T-cell (primary cell): ENCODE results near the gene GRHL3. TPM values are rescaled to one million over a fixed set of nuclear protein-coding genes. Genes with fewer than 3 reads are reported as not detected.

Experiments used
- ATAC-seq, 4 experiments: fragments of 200-7000 bp in 3 of 4; fragments of 150-1000 bp in 1 of 4; cut with Tn5 transposase; replicated peaks in 1 of 4; 1 replicate in 3 of 4; 2 replicates in 1 of 4; pipeline ENCODE4 v1.10.0; 2021; ENCODE audit warnings: moderate library complexity in 3 of 4, mild to moderate bottlenecking in 2 of 4, moderate number of reproducible peaks in 1 of 4
- CTCF ChIA-PET, 2 donors: fragments of 300-600 bp; sonication (Branson Sonifier 250); formaldehyde crosslinking; loops; one replicate each; lab custom pipeline; 2022; ENCODE audit warnings: antibody characterized with exemption in 2 of 2; lab: Charles Lee
- POLR2A ChIA-PET, 2 donors: fragments of 300-600 bp; sonication (Branson Sonifier 250); formaldehyde crosslinking; loops; one replicate each; lab custom pipeline; 2022; ENCODE audit warnings: antibody characterized with exemption in 2 of 2; lab: Charles Lee
- DNase-seq, 35 experiments: peaks; one replicate each; pipeline versions ENCODE4 v3.0.0 to v3.0.0-alpha.2; 2013 to 2023
- H3K27ac ChIP-seq: one replicate; pipeline ENCODE4 v1.5.1; 2013; ENCODE audit warnings: low read length
- H3K27me3 ChIP-seq, 2 experiments: replicated peaks in 1 of 2; 1 replicate in 1 of 2; 2 replicates in 1 of 2; pipeline versions ENCODE4 v1.6.1 to v1.7.0; 2013; ENCODE audit warnings: low read length in 1 of 2, mixed read lengths in 1 of 2; ENCODE audit not compliant: control insufficient read depth in 2 of 2, insufficient read depth in 2 of 2; ENCODE audit errors: extremely low read depth in 1 of 2
- H3K36me3 ChIP-seq, 2 donors: 1 replicate in 1 of 2; 2 replicates in 1 of 2; pipeline versions ENCODE4 v1.6.1 to v1.7.0; 2013; ENCODE audit warnings: low read length in 1 of 2; ENCODE audit not compliant: control insufficient read depth in 2 of 2, insufficient read depth in 1 of 2; ENCODE audit errors: extremely low read depth in 1 of 2
- H3K4me1 ChIP-seq, 2 experiments: 1 replicate in 1 of 2; 2 replicates in 1 of 2; pipeline versions ENCODE4 v1.6.1 to v1.7.0; 2013; ENCODE audit warnings: low read length in 2 of 2, mixed read lengths in 1 of 2; ENCODE audit not compliant: insufficient read depth in 2 of 2, control insufficient read depth in 1 of 2; ENCODE audit errors: extremely low read depth in 1 of 2
- H3K4me3 ChIP-seq, 2 donors: 1 replicate in 1 of 2; 2 replicates in 1 of 2; pipeline versions ENCODE4 v1.5.1 to v1.7.0; 2013; ENCODE audit warnings: mild to moderate bottlenecking in 2 of 2, low read length in 1 of 2, moderate library complexity in 1 of 2; ENCODE audit not compliant: control insufficient read depth in 1 of 2; ENCODE audit errors: extremely low read depth in 1 of 2
- H3K9me3 ChIP-seq: 2 replicates; pipeline ENCODE4 v1.7.0; 2013
- H3K27ac Mint-ChIP-seq, 2 donors: one replicate each; pipeline ENCODE4 v1.8.0; 2020 to 2021; ENCODE audit warnings: mild to moderate bottlenecking in 2 of 2, mixed read lengths in 2 of 2
- H3K27me3 Mint-ChIP-seq, 2 donors: one replicate each; pipeline ENCODE4 v1.8.0; 2021 to 2022; ENCODE audit warnings: mixed read lengths in 2 of 2
- H3K36me3 Mint-ChIP-seq: one replicate; pipeline ENCODE4 v1.8.0; 2021; ENCODE audit warnings: mixed read lengths
- H3K4me1 Mint-ChIP-seq, 3 donors: one replicate each; pipeline ENCODE4 v1.8.0; 2020 to 2022; ENCODE audit warnings: mixed read lengths in 3 of 3, mild to moderate bottlenecking in 1 of 3
- H3K4me3 Mint-ChIP-seq, 3 donors: one replicate each; pipeline ENCODE4 v1.8.0; 2020 to 2022; ENCODE audit warnings: mild to moderate bottlenecking in 3 of 3, mixed read lengths in 3 of 3, moderate library complexity in 3 of 3
- H3K9me3 Mint-ChIP-seq, 3 donors: one replicate each; pipeline ENCODE4 v1.8.0; 2020 to 2022; ENCODE audit warnings: mixed read lengths in 3 of 3
- WGBS: methylation state at CpG from one replicate; pipeline ENCODE4 v1.1.5; 2013; ENCODE audit warnings: missing lambda C conversion rate; ENCODE audit not compliant: insufficient coverage; 5-methylcytosine and 5-hydroxymethylcytosine counted together
- total RNA-seq, 35 experiments: library from RNA in 6 of 35; stranded (reverse) in 6 of 35; fragments of 120-200 nt in 1 of 35; gene quantifications; one replicate each; pipeline versions ENCODE4 v1.2.1 to v1.2.4 and lab custom pipeline; 2013 to 2026

GRHL3 gene
- total RNA-seq, 5 donors from 2014 or later (not counting 1 experiment from before 2014, with no cell fraction given), result not detected

- CTCF ChIA-PET, result no interaction called here
Observed at GRCh38 chr1:24318615-24319311, 394 bp upstream of the GRHL3 start.

GRCh38 chr1:24319962-24320361 is 805 bp downstream of the GRHL3 start:
- peaks cover 3 to 47% of the 10 kb centered on the region in 2 experiments for H3K27me3 ChIP-seq
- H3K9me3 ChIP-seq, result no peaks in the 10 kb centered on the region
- H3K27ac Mint-ChIP-seq, result no peak overlapping the region
- 27% methylated on average over 1 of the region's 1 CpG for WGBS
- no peaks in the 10 kb centered on the region for H3K36me3 Mint-ChIP-seq
- H3K9me3 Mint-ChIP-seq, result no peaks in the 10 kb centered on the region
- no peak overlapping the region for H3K27ac ChIP-seq
- no peak overlapping the region for H3K4me3 ChIP-seq
- peaks cover 42 to 48% (median 44%) of the 10 kb centered on the region in 3 donors for H3K4me1 Mint-ChIP-seq
- ATAC-seq (no peak), DNase-seq (peak in 1 of 35 experiments; percentile 16)
- ChIA-PET CTCF (interaction anchor here in 1 of 2 donors (0.8 kb wide), 1 partner anchor 121 kb away, joined by 3 read pairs; no protein-coding TSS in a partner anchor), POLR2A (no interaction called here)
- no peaks in the 10 kb centered on the region for H3K36me3 ChIP-seq
- peak overlapping the region in 2 of 3 donors; percentile 59 to 87 for H3K4me3 Mint-ChIP-seq
- peaks cover 20 to 48% of the 10 kb centered on the region in 2 experiments for H3K4me1 ChIP-seq
- peaks cover 13 to 57% of the 10 kb centered on the region in 2 donors for H3K27me3 Mint-ChIP-seq

More at GRCh38 chr1:24318615-24319311, 394 bp upstream of the GRHL3 start:
- Mint-ChIP-seq H3K27me3 (peaks cover 13 to 56% of the 10 kb centered on the region in 2 donors), H3K36me3 (no peaks in the 10 kb centered on the region), H3K4me3 (peak overlapping the region in 2 of 3 donors; percentile 59 to 87), H3K9me3 (no peaks in the 10 kb centered on the region), H3K27ac (peak overlapping the region in 1 of 2 donors; percentile 32), H3K4me1 (peaks cover 42 to 48% (median 44%) of the 10 kb centered on the region in 3 donors)
- H3K36me3 ChIP-seq, result no peaks in the 10 kb centered on the region
- H3K9me3 ChIP-seq, result no peaks in the 10 kb centered on the region
- H3K27ac ChIP-seq, result no peak overlapping the region
- POLR2A ChIA-PET, result interaction anchor here in 1 of 2 donors (0.5 to 0.6 kb wide), 2 partner anchors 54 to 325 kb away, joined by 3 to 9 read pairs; no protein-coding TSS in a partner anchor
- 30% methylated on average over 2 of the region's 5 CpGs for WGBS
- ATAC-seq, result no peak
- DNase-seq, result no peak
- peaks cover 20 to 48% of the 10 kb centered on the region in 2 experiments for H3K4me1 ChIP-seq
- H3K4me3 ChIP-seq, result peak overlapping the region in 1 of 2 donors; percentile 52
- peaks cover 3 to 47% of the 10 kb centered on the region in 2 experiments for H3K27me3 ChIP-seq

GRCh38 chr1:24321126-24321525 is 2.0 kb downstream of the GRHL3 start:
- ChIA-PET POLR2A (no interaction called here), CTCF (no interaction called here)
- no peak overlapping the region for H3K27ac Mint-ChIP-seq
- Histone ChIP-seq H3K9me3 (no peaks in the 10 kb centered on the region), H3K4me3 (peak overlapping the region; percentile 44 to 62), H3K27ac (no peak overlapping the region), H3K36me3 (no peaks in the 10 kb centered on the region), H3K4me1 (peaks cover 20 to 48% of the 10 kb centered on the region in 2 experiments), H3K27me3 (peaks cover 3 to 51% of the 10 kb centered on the region in 2 experiments)
- WGBS, result 78% methylated on average over 5 of the region's 8 CpGs
- H3K36me3 Mint-ChIP-seq, result no peaks in the 10 kb centered on the region
- H3K27me3 Mint-ChIP-seq, result peaks cover 13 to 55% of the 10 kb centered on the region in 2 donors
- H3K4me3 Mint-ChIP-seq, result peak overlapping the region; percentile 32 to 87 (median 50)
- no peaks in the 10 kb centered on the region for H3K9me3 Mint-ChIP-seq
- ATAC-seq, result no peak
- peaks cover 42 to 48% (median 46%) of the 10 kb centered on the region in 3 donors for H3K4me1 Mint-ChIP-seq
- DNase-seq, result peak in 1 of 35 experiments; percentile 8

GRCh38 chr1:24321697-24322469 is 2.7 kb downstream of the GRHL3 start:
- Mint-ChIP-seq H3K27me3 (peaks cover 13 to 56% of the 10 kb centered on the region in 2 donors), H3K27ac (peak overlapping the region in 1 of 2 donors; percentile 12), H3K4me1 (peaks cover 42 to 48% (median 46%) of the 10 kb centered on the region in 3 donors), H3K36me3 (no peaks in the 10 kb centered on the region), H3K4me3 (peak overlapping the region; percentile 69 to 87 (median 79)), H3K9me3 (no peaks in the 10 kb centered on the region)
- ATAC-seq (peak; percentile 67 to 78 (median 77)), DNase-seq (peak; percentile 23 to 78 (median 50))
- no peaks in the 10 kb centered on the region for H3K9me3 ChIP-seq
- under 1% methylated on average over 71 of the region's 72 CpGs for WGBS
- POLR2A ChIA-PET, result interaction anchor here in 1 of 2 donors (0.9 kb wide), 1 partner anchor 587 kb away, joined by 3 read pairs; no protein-coding TSS in a partner anchor
- peaks cover 20 to 48% of the 10 kb centered on the region in 2 experiments for H3K4me1 ChIP-seq
- H3K27me3 ChIP-seq, result peaks cover 3 to 50% of the 10 kb centered on the region in 2 experiments
- CTCF ChIA-PET, result interaction anchor here in 1 of 2 donors (1.1 kb wide), 1 partner anchor 94 kb away, joined by 3 read pairs; the partner anchor contains the start of gene NIPAL3
- H3K36me3 ChIP-seq, result no peaks in the 10 kb centered on the region
- no peak overlapping the region for H3K27ac ChIP-seq
- H3K4me3 ChIP-seq, result peak overlapping the region; percentile 44 to 62

- Histone ChIP-seq H3K4me1 (peaks cover 20 to 48% of the 10 kb centered on the region in 2 experiments), H3K27me3 (peaks cover 0 to 43% of the 10 kb centered on the region in 2 experiments), H3K27ac (no peak overlapping the region), H3K4me3 (peak overlapping the region; percentile 44 to 62), H3K36me3 (no peaks in the 10 kb centered on the region), H3K9me3 (no peaks in the 10 kb centered on the region)
- CTCF ChIA-PET, result interaction anchor here in 1 of 2 donors (1.1 kb wide), 1 partner anchor 93 kb away, joined by 3 read pairs; the partner anchor contains the start of gene NIPAL3
- H3K4me1 Mint-ChIP-seq, result peaks cover 42 to 48% (median 46%) of the 10 kb centered on the region in 3 donors
- ATAC-seq (peak in 1 of 4 experiments; percentile 7), DNase-seq (peak in 1 of 35 experiments; percentile 22)
- WGBS, result 1% methylated on average over 19 of the region's 33 CpGs
- POLR2A ChIA-PET, result interaction anchor here in 1 of 2 donors (0.9 kb wide), 1 partner anchor 586 kb away, joined by 3 read pairs; no protein-coding TSS in a partner anchor
- no peaks in the 10 kb centered on the region for H3K9me3 Mint-ChIP-seq
- H3K4me3 Mint-ChIP-seq, result peak overlapping the region; percentile 69 to 87 (median 79)
- H3K27ac Mint-ChIP-seq, result peak overlapping the region in 1 of 2 donors; percentile 12
- no peaks in the 10 kb centered on the region for H3K36me3 Mint-ChIP-seq
- H3K27me3 Mint-ChIP-seq, result peaks cover 9 to 50% of the 10 kb centered on the region in 2 donors
Observed at GRCh38 chr1:24322470-24323177, 3.5 kb downstream of the GRHL3 start.
